Thymus (tissue), 11 donors: ENCODE data around the gene BPIFB6. TPM values are rescaled to one million over a fixed set of nuclear protein-coding genes. Genes with fewer than 3 reads are reported as not detected.

Source experiments
- DNase-seq, 9 donors: peaks; one replicate each; pipeline ENCODE4 v3.0.0-alpha.2; 2013; ENCODE audit warnings: low spot score in 9 of 9, low read depth in 6 of 9, missing footprints in 1 of 9
- H3K27ac ChIP-seq, 2 donors: one replicate each; pipeline ENCODE4 v1.5.1; 2013; ENCODE audit warnings: control low read depth in 1 of 2, low read depth in 1 of 2, low read length in 1 of 2, mild to moderate bottlenecking in 1 of 2, moderate library complexity in 1 of 2
- H3K27me3 ChIP-seq, 2 donors: one replicate each; pipeline ENCODE4 v1.5.1; 2013; ENCODE audit warnings: low read length in 1 of 2; ENCODE audit not compliant: control insufficient read depth in 2 of 2, insufficient read depth in 1 of 2
- H3K36me3 ChIP-seq, 2 donors: one replicate each; pipeline ENCODE4 v1.5.1; 2013; ENCODE audit warnings: low read length in 1 of 2, mild to moderate bottlenecking in 1 of 2, moderate library complexity in 1 of 2; ENCODE audit not compliant: control insufficient read depth in 2 of 2, insufficient read depth in 2 of 2
- H3K4me1 ChIP-seq, 2 donors: one replicate each; pipeline ENCODE4 v1.5.1; 2013; ENCODE audit warnings: low read length in 2 of 2; ENCODE audit not compliant: control insufficient read depth in 2 of 2, insufficient read depth in 2 of 2
- H3K4me3 ChIP-seq, 2 donors: one replicate each; pipeline ENCODE4 v1.5.1; 2013; ENCODE audit warnings: low read length in 2 of 2, control low read depth in 1 of 2, mild to moderate bottlenecking in 1 of 2
- H3K9me3 ChIP-seq, 2 donors: one replicate each; pipeline ENCODE4 v1.5.1; 2013; ENCODE audit warnings: low read length in 1 of 2, mild to moderate bottlenecking in 1 of 2; ENCODE audit not compliant: control insufficient read depth in 2 of 2, insufficient read depth in 1 of 2
- WGBS: extraction: QIAGEN DNeasy Blood & Tissue Kit; methylation state at CpG from one replicate; pipeline ENCODE4 v1.1.7; 2013; 5-methylcytosine and 5-hydroxymethylcytosine counted together
- polyA plus RNA-seq: library from polyadenylated mRNA; stranded (reverse); fragments of 200-250 nt; gene quantifications from one replicate; pipeline ENCODE4 v1.2.3, GENCODE V29; 2013
- total RNA-seq: library from RNA; stranded (reverse); fragments of 120-200 nt; gene quantifications from one replicate; pipeline ENCODE4 v1.2.4, GENCODE V29; 2013
- donor health status: healthy.

BPIFB6 gene
- total and polyA plus RNA-seq, 2 donors = 0.05 TPM; not detected in 1

GRCh38 chr20:33051333-33051732, 19.9 kb downstream of the BPIFB6 start:
- H3K4me1 ChIP-seq = no peaks in the 10 kb centered on the region
- no peaks in the 10 kb centered on the region for H3K9me3 ChIP-seq
- 98% methylated on average over 4 of the region's 4 CpGs for WGBS
- no peaks in the 10 kb centered on the region for H3K36me3 ChIP-seq
- no peak overlapping the region for H3K27ac ChIP-seq
- H3K4me3 ChIP-seq = no peak overlapping the region
- no peaks in the 10 kb centered on the region for H3K27me3 ChIP-seq
- no peak for DNase-seq

- WGBS = 94% methylated on average over 25 of the region's 25 CpGs
- DNase-seq = no peak
Observed at GRCh38 chr20:33053291-33054106, 22.1 kb downstream of the BPIFB6 start, which contains the start of gene BPIFB3. BPIFB3 (plus strand) TSS chr20:33053903; CDS start chr20:33055436, 1,533 bp downstream.

GRCh38 chr20:33054381-33054780, 22.9 kb downstream of the BPIFB6 start:
- H3K4me1 ChIP-seq = no peaks in the 10 kb centered on the region
- no peak for DNase-seq
- 97% methylated on average over 7 of the region's 7 CpGs for WGBS
- H3K36me3 ChIP-seq = no peaks in the 10 kb centered on the region
- H3K27me3 ChIP-seq = no peaks in the 10 kb centered on the region
- H3K4me3 ChIP-seq = no peak overlapping the region
- no peak overlapping the region for H3K27ac ChIP-seq
- H3K9me3 ChIP-seq = no peaks in the 10 kb centered on the region

More at GRCh38 chr20:33053291-33054106, 22.1 kb downstream of the BPIFB6 start, which contains the start of gene BPIFB3:
- no peak within 1 kb of the TSS for H3K4me3 ChIP-seq
- no peaks in the 10 kb centered on the region for H3K27me3 ChIP-seq
- no peaks in the 10 kb centered on the region for H3K36me3 ChIP-seq
- no peaks in the 10 kb centered on the region for H3K4me1 ChIP-seq
- H3K27ac ChIP-seq = no peak within 1 kb of the TSS
- H3K9me3 ChIP-seq = no peaks in the 10 kb centered on the region

GRCh38 chr20:33054791-33055190, 23.3 kb downstream of the BPIFB6 start:
- no peak overlapping the region for H3K27ac ChIP-seq
- no peak overlapping the region for H3K4me3 ChIP-seq
- no peaks in the 10 kb centered on the region for H3K4me1 ChIP-seq
- no peaks in the 10 kb centered on the region for H3K36me3 ChIP-seq
- no peak for DNase-seq
- no peaks in the 10 kb centered on the region for H3K9me3 ChIP-seq
- H3K27me3 ChIP-seq = no peaks in the 10 kb centered on the region
- WGBS = 96% methylated on average over 2 of the region's 2 CpGs

GRCh38 chr20:33059136-33059535, 27.7 kb downstream of the BPIFB6 start:
- Histone ChIP-seq H3K4me1 (no peaks in the 10 kb centered on the region), H3K9me3 (no peaks in the 10 kb centered on the region), H3K27ac (no peak overlapping the region), H3K27me3 (no peaks in the 10 kb centered on the region), H3K36me3 (no peaks in the 10 kb centered on the region), H3K4me3 (no peak overlapping the region)
- WGBS = 84% methylated on average over 7 of the region's 7 CpGs
- no peak for DNase-seq

GRCh38 chr20:33059741-33060390, 28.4 kb downstream of the BPIFB6 start:
- DNase-seq = no peak
- 95% methylated on average over 22 of the region's 22 CpGs for WGBS
- H3K36me3 ChIP-seq = no peaks in the 10 kb centered on the region
- H3K4me3 ChIP-seq = no peak overlapping the region
- no peaks in the 10 kb centered on the region for H3K27me3 ChIP-seq
- no peak overlapping the region for H3K27ac ChIP-seq
- H3K9me3 ChIP-seq = no peaks in the 10 kb centered on the region
- no peaks in the 10 kb centered on the region for H3K4me1 ChIP-seq

- Histone ChIP-seq H3K4me3 (no peak overlapping the region), H3K27ac (no peak overlapping the region), H3K27me3 (no peaks in the 10 kb centered on the region), H3K36me3 (no peaks in the 10 kb centered on the region), H3K9me3 (no peaks in the 10 kb centered on the region), H3K4me1 (no peaks in the 10 kb centered on the region)
- WGBS = 81% methylated on average over 14 of the region's 14 CpGs
- no peak for DNase-seq
Observed at GRCh38 chr20:33061658-33062028, 30.2 kb downstream of the BPIFB6 start.

- Histone ChIP-seq H3K4me1 (no peaks in the 10 kb centered on the region), H3K27me3 (no peaks in the 10 kb centered on the region), H3K27ac (no peak overlapping the region), H3K36me3 (no peaks in the 10 kb centered on the region), H3K9me3 (no peaks in the 10 kb centered on the region), H3K4me3 (no peak overlapping the region)
- DNase-seq = no peak
- 82% methylated on average over 9 of the region's 9 CpGs for WGBS
Observed at GRCh38 chr20:33062105-33062824, 30.8 kb downstream of the BPIFB6 start.

GRCh38 chr20:33062825-33063149, 31.3 kb downstream of the BPIFB6 start:
- no peak for DNase-seq
- Histone ChIP-seq H3K27ac (no peak overlapping the region), H3K4me3 (no peak overlapping the region), H3K4me1 (no peaks in the 10 kb centered on the region), H3K9me3 (no peaks in the 10 kb centered on the region), H3K27me3 (no peaks in the 10 kb centered on the region), H3K36me3 (no peaks in the 10 kb centered on the region)
- WGBS = 93% methylated on average over 1 of the region's 1 CpG
